Aorta (tissue), 5 donors: ENCODE measurements around the gene PLCXD3. TPM values are rescaled to one million over a fixed set of nuclear protein-coding genes. Genes with fewer than 3 reads are reported as not detected.
"Not testable (repeated sequence)": the region's sequence is repeated elsewhere in the genome, so short reads cannot be mapped to it uniquely, and the experiment has no call there.

Experiments used
- ATAC-seq: fragments of 200-7000 bp; cut with Tn5 transposase; one replicate; pipeline ENCODE4 v1.9.1; 2022; ENCODE audit warnings: moderate library complexity; ENCODE audit not compliant: low FRiP score
- DNase-seq, 2 donors: peaks; one replicate each; pipeline ENCODE4 v3.0.0-alpha.2; 2020
- H3K27ac ChIP-seq, 2 donors: one replicate each; pipeline ENCODE4 v1.5.1; 2013; ENCODE audit warnings: low read length in 2 of 2, mild to moderate bottlenecking in 2 of 2, moderate library complexity in 2 of 2, control low read depth in 1 of 2, inconsistent platforms in 1 of 2, low read depth in 1 of 2
- H3K27me3 ChIP-seq, 2 donors: one replicate each; pipeline ENCODE4 v1.6.1; 2013; ENCODE audit warnings: control low read depth in 1 of 2, low read length in 1 of 2, mild to moderate bottlenecking in 1 of 2, moderate library complexity in 1 of 2; ENCODE audit not compliant: insufficient read depth in 2 of 2, control insufficient read depth in 1 of 2
- H3K36me3 ChIP-seq, 2 donors: one replicate each; pipeline ENCODE4 v1.6.1; 2013; ENCODE audit warnings: control low read depth in 1 of 2, low read length in 1 of 2, mild to moderate bottlenecking in 1 of 2; ENCODE audit not compliant: insufficient read depth in 2 of 2, control insufficient read depth in 1 of 2
- H3K4me1 ChIP-seq, 2 donors: one replicate each; pipeline ENCODE4 v1.6.1; 2013; ENCODE audit warnings: low read length in 2 of 2, control low read depth in 1 of 2, mild to moderate bottlenecking in 1 of 2, moderate library complexity in 1 of 2; ENCODE audit not compliant: insufficient read depth in 2 of 2, control insufficient read depth in 1 of 2
- H3K4me3 ChIP-seq, 2 donors: one replicate each; pipeline ENCODE4 v1.5.1; 2013; ENCODE audit warnings: low read length in 2 of 2, control low read depth in 1 of 2, mild to moderate bottlenecking in 1 of 2
- H3K9me3 ChIP-seq: one replicate; pipeline ENCODE4 v1.6.1; 2013; ENCODE audit warnings: mild to moderate bottlenecking, low read length; ENCODE audit not compliant: control insufficient read depth
- WGBS, 2 donors: extraction: QIAGEN DNeasy Blood & Tissue Kit; methylation state at CpG; one replicate each; pipeline ENCODE4 v1.1.7; 2013; 5-methylcytosine and 5-hydroxymethylcytosine counted together
- intact Hi-C, 2 donors: fragments of 100-400 bp; cut with DNase I; formaldehyde crosslinking; loops; one replicate each; pipeline versions ENCODE4 v1.14.2 to v1.15.0; 2022
- polyA plus RNA-seq, 2 donors: library from polyadenylated mRNA; stranded (reverse); fragments of 200-250 nt; gene quantifications; one replicate each; pipeline ENCODE4 v1.2.3, GENCODE V29; 2013
- total RNA-seq, 2 donors: library from RNA; stranded (reverse); fragmentation: NEBNext Ultra II Directional; extraction: Animal tissue kit (Norgen Biotek cat#: 25700); gene quantifications; one replicate each; pipeline ENCODE4 v1.2.1, GENCODE V29; 2021
- donor health status: healthy with polysubstance abuse.
- donor health status: Bipolar disorder and iron deficiency.
- donor health status: DM: no; HTN: no; CAD: no.
- donor health status: DM: no; HTN: no; CAD: no.
- donor health status: DM: yes; HTN: yes; CAD: no.

Gene PLCXD3
- total and polyA plus RNA-seq, 4 donors, result 0.67 to 14.5 (median 8.3) TPM

GRCh38 chr5:41322826-41323225 lies 187.6 kb downstream of the PLCXD3 start:
- H3K27ac ChIP-seq, DNase-seq, H3K9me3 ChIP-seq, ATAC-seq, intact Hi-C loops, H3K4me1 ChIP-seq, H3K4me3 ChIP-seq, H3K27me3 ChIP-seq, H3K36me3 ChIP-seq: not testable (repeated sequence)
- WGBS, 2 donors, result 84 to 88% methylated on average over 3 of the region's 3 CpGs

- Histone ChIP-seq H3K4me1 (no peaks in the 10 kb centered on the region), H3K4me3 (no peak overlapping the region), H3K36me3 (no peaks in the 10 kb centered on the region), H3K9me3 (peaks cover 2% of the 10 kb centered on the region), H3K27me3 (peaks cover 0 to 2% of the 10 kb centered on the region in 2 donors), H3K27ac (no peak overlapping the region)
- intact Hi-C loops, result no loop called here
- no peak for DNase-seq
- no peak for ATAC-seq
- WGBS, 2 donors, result 78 to 87% methylated on average over 1 of the region's 1 CpG
Observed at GRCh38 chr5:41312478-41313060, 197.8 kb downstream of the PLCXD3 start.

GRCh38 chr5:41312066-41312465 lies 198.3 kb downstream of the PLCXD3 start:
- Histone ChIP-seq H3K36me3 (no peaks in the 10 kb centered on the region), H3K27me3 (peaks cover 0 to 2% of the 10 kb centered on the region in 2 donors), H3K4me3 (no peak overlapping the region), H3K27ac (no peak overlapping the region), H3K4me1 (no peaks in the 10 kb centered on the region), H3K9me3 (peaks cover 2% of the 10 kb centered on the region)
- no peak for ATAC-seq
- DNase-seq, result no peak
- intact Hi-C loops, result no loop called here
- 79 to 84% methylated on average over 5 of the region's 5 CpGs for WGBS, 2 donors

GRCh38 chr5:41309275-41309674 lies 201.1 kb downstream of the PLCXD3 start:
- intact Hi-C loops, result no loop called here
- WGBS, 2 donors, result 82 to 86% methylated on average over 2 of the region's 2 CpGs
- H3K27ac ChIP-seq, result no peak overlapping the region
- ATAC-seq (no peak), DNase-seq (no peak)
- no peaks in the 10 kb centered on the region for H3K9me3 ChIP-seq
- H3K36me3 ChIP-seq, result no peaks in the 10 kb centered on the region
- no peaks in the 10 kb centered on the region for H3K27me3 ChIP-seq
- H3K4me1 ChIP-seq, result no peaks in the 10 kb centered on the region
- H3K4me3 ChIP-seq, result no peak overlapping the region

- H3K27ac ChIP-seq, result no peak overlapping the region
- H3K4me3 ChIP-seq, result no peak overlapping the region
- 91 to 97% methylated on average over 1 of the region's 1 CpG for WGBS, 2 donors
- no peak for ATAC-seq
- no peaks in the 10 kb centered on the region for H3K36me3 ChIP-seq
- H3K4me1 ChIP-seq, result no peaks in the 10 kb centered on the region
- H3K27me3 ChIP-seq, result no peaks in the 10 kb centered on the region
- H3K9me3 ChIP-seq, result no peaks in the 10 kb centered on the region
- DNase-seq, result no peak
- intact Hi-C loops, result no loop called here
Observed at GRCh38 chr5:41306005-41306404, 204.4 kb downstream of the PLCXD3 start.

- intact Hi-C loops, result no loop called here
- DNase-seq, result no peak
- Histone ChIP-seq H3K27me3 (no peaks in the 10 kb centered on the region), H3K4me1 (no peaks in the 10 kb centered on the region), H3K4me3 (no peak overlapping the region), H3K36me3 (no peaks in the 10 kb centered on the region), H3K27ac (no peak overlapping the region), H3K9me3 (no peaks in the 10 kb centered on the region)
- ATAC-seq, result no peak
- WGBS, 2 donors, result 88 to 92% methylated on average over 2 of the region's 2 CpGs
Observed at GRCh38 chr5:41305056-41305455, 205.3 kb downstream of the PLCXD3 start.

- no peak for DNase-seq
- Histone ChIP-seq H3K4me1 (no peaks in the 10 kb centered on the region), H3K9me3 (no peaks in the 10 kb centered on the region), H3K27me3 (no peaks in the 10 kb centered on the region), H3K27ac (no peak overlapping the region), H3K4me3 (no peak overlapping the region), H3K36me3 (no peaks in the 10 kb centered on the region)
- 89 to 95% methylated on average over 1 of the region's 1 CpG for WGBS, 2 donors
- no peak for ATAC-seq
- intact Hi-C loops, result no loop called here
Observed at GRCh38 chr5:41296066-41296465, 214.3 kb downstream of the PLCXD3 start.

GRCh38 chr5:41291323-41291722 lies 219.1 kb downstream of the PLCXD3 start:
- ATAC-seq (no peak), DNase-seq (no peak)
- no peaks in the 10 kb centered on the region for H3K36me3 ChIP-seq
- H3K9me3 ChIP-seq, result no peaks in the 10 kb centered on the region
- H3K4me1 ChIP-seq, result peaks cover 0 to under 1% of the 10 kb centered on the region in 2 donors
- WGBS, 2 donors, result 90 to 95% methylated on average over 3 of the region's 3 CpGs
- no peak overlapping the region for H3K4me3 ChIP-seq
- no peak overlapping the region for H3K27ac ChIP-seq
- H3K27me3 ChIP-seq, result no peaks in the 10 kb centered on the region
- intact Hi-C loops, result no loop called here

- intact Hi-C loops, result no loop called here
- DNase-seq, result no peak
- no peaks in the 10 kb centered on the region for H3K36me3 ChIP-seq
- 95 to 96% methylated on average over 2 of the region's 2 CpGs for WGBS, 2 donors
- peaks cover 0 to 4% of the 10 kb centered on the region in 2 donors for H3K4me1 ChIP-seq
- no peak overlapping the region for H3K4me3 ChIP-seq
- no peak overlapping the region for H3K27ac ChIP-seq
- ATAC-seq, result no peak
- H3K9me3 ChIP-seq, result no peaks in the 10 kb centered on the region
- no peaks in the 10 kb centered on the region for H3K27me3 ChIP-seq
Observed at GRCh38 chr5:41290810-41291209, 219.6 kb downstream of the PLCXD3 start.
